Activated CD4-positive, alpha-beta T cell treated with anti-CD3 and anti-CD28 coated beads for 36 hours (primary cell): ENCODE results near the gene RPRD1B. TPM values are rescaled to one million over a fixed set of nuclear protein-coding genes. Genes with fewer than 3 reads are reported as not detected.
A peak's percentile ranks its signal among the peaks of the same experiment; 100 is the strongest.

Experiments used
- ATAC-seq: fragments of 200-7000 bp; cut with Tn5 transposase; one replicate; pipeline ENCODE4 v1.10.0; 2021; ENCODE audit warnings: mild to moderate bottlenecking, moderate library complexity
- CTCF ChIA-PET: fragments of 350-600 bp; sonication (Branson Sonifier 250); formaldehyde crosslinking; loops from one replicate; lab custom pipeline; 2021; ENCODE audit warnings: antibody characterized with exemption; lab: Charles Lee
- POLR2A ChIA-PET: fragments of 350-600 bp; sonication (Branson Sonifier 250); formaldehyde crosslinking; loops from one replicate; lab custom pipeline; 2021; ENCODE audit warnings: antibody characterized with exemption, inconsistent platforms; lab: Charles Lee
- DNase-seq: peaks from one replicate; pipeline ENCODE4 v3.0.0-alpha.2; 2020
- H3K27ac Mint-ChIP-seq: one replicate; pipeline ENCODE4 v1.8.0; 2021; ENCODE audit warnings: mixed read lengths
- H3K27me3 Mint-ChIP-seq: one replicate; pipeline ENCODE4 v1.8.0; 2021; ENCODE audit warnings: mixed read lengths
- H3K36me3 Mint-ChIP-seq: one replicate; pipeline ENCODE4 v1.8.0; 2021; ENCODE audit warnings: low read depth, mixed read lengths
- H3K4me1 Mint-ChIP-seq: one replicate; pipeline ENCODE4 v1.8.0; 2021; ENCODE audit warnings: mixed read lengths
- H3K4me3 Mint-ChIP-seq: one replicate; pipeline ENCODE4 v1.8.0; 2021; ENCODE audit warnings: mild to moderate bottlenecking, moderate library complexity, mixed read lengths
- H3K9me3 Mint-ChIP-seq: one replicate; pipeline ENCODE4 v1.8.0; 2021; ENCODE audit warnings: low read depth, mixed read lengths
- intact Hi-C, 2 experiments: fragments of 100-400 bp; cut with DNase I in 1 of 2; cut with micrococcal nuclease in 1 of 2; formaldehyde crosslinking; loops; one replicate each; pipeline versions ENCODE4 v1.14.2 to v1.15.1; 2022 to 2024; cut with DNase I, micrococcal nuclease
- total RNA-seq, 2 experiments: library from RNA; stranded (reverse); gene quantifications; one replicate each; pipeline ENCODE4 v1.2.3, GENCODE V29; 2021

RPRD1B gene
- total RNA-seq, 2 experiments from 2014 or later: 29.9 to 36.4 TPM

DNA sequence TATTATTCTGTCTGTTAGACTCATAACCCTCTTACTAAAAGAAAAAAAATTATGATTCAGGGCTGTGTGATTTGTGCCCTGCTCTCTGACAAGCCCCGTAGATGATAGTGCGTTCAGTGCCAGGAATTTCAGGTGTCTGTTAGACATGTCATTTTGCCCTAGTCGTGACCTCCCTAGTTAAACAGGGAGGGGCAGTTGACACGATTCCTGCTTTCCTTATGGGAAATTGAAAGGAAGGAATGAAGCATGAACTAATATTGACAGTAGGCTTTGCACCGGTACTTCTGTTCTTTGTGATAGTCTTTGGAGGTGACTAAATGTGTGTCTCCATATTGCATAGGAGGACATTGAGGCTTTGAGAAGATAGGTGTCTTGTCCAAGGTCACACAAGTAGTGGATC, 26.3 kb downstream of the RPRD1B start:
- intact Hi-C loops: loop anchor here in 1 of 2 experiments (10.0 kb wide), 1 partner anchor 495 kb away; no protein-coding TSS in a partner anchor

DNA sequence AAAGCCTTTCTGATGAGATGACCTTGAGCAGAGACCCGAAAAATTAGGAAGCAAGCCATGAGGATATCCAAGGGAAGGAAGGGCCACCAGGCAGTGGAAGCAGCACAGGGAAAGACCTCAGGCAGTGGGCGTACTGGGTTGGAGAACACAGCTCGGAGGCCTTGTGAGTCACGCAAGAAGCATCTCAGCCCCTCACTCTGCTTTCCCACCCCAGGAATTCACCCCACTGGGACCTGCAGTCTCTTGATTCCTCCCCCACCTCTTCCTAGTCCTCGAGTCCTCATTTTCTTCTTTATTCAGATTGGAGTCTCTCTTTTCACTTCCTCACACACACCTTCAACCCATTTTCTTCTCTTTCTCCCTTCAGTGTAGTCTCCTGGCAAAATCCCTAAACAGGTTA, 27.0 kb downstream of the RPRD1B start:
- Mint-ChIP-seq H3K9me3 (no peaks in the 10 kb centered on the region), H3K4me1 (peaks cover 22% of the 10 kb centered on the region), H3K4me3 (no peak overlapping the region), H3K27ac (no peak overlapping the region), H3K36me3 (peaks cover 38% of the 10 kb centered on the region), H3K27me3 (no peaks in the 10 kb centered on the region)
- POLR2A ChIA-PET: no interaction called here
- intact Hi-C loops: no loop called here
- CTCF ChIA-PET: interaction anchor here (0.9 to 7.4 kb wide), 5 partner anchors 8 to 161 kb away, joined by 3 to 51 read pairs (median 5); no protein-coding TSS in a partner anchor
- DNase-seq: no peak
- no peak for ATAC-seq

More for the DNA sequence above, 26.3 kb downstream of the RPRD1B start:
- CTCF ChIA-PET: interaction anchor here (0.6 to 7.4 kb wide), 4 partner anchors 15 to 161 kb away, joined by 3 to 51 read pairs (median 15); no protein-coding TSS in a partner anchor
- ATAC-seq: no peak
- H3K27me3 Mint-ChIP-seq: no peaks in the 10 kb centered on the region
- peaks cover 37% of the 10 kb centered on the region for H3K36me3 Mint-ChIP-seq
- H3K4me1 Mint-ChIP-seq: peaks cover 25% of the 10 kb centered on the region
- H3K9me3 Mint-ChIP-seq: no peaks in the 10 kb centered on the region
- POLR2A ChIA-PET: no interaction called here
- H3K27ac Mint-ChIP-seq: no peak overlapping the region
- DNase-seq: no peak
- H3K4me3 Mint-ChIP-seq: no peak overlapping the region

DNA sequence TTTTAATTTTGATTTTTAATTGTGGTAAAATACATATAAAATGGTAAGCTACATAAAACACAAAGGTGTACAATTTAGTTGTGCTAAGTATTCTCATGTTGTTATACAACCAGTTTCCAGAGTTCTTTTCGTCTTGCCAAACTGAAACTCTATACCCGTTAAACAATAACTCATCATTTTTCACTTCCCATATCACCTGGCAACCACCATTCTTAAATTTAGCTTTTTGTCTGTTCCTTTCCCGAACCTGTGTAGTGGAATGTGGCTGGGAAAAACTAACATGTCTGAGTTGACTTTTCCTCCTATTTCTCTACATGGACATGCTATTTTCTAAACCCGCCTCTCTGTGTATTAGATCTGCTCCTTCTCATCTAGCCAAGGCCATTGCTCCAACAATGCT, 27.6 kb downstream of the RPRD1B start:
- intact Hi-C loops: no loop called here
- no peaks in the 10 kb centered on the region for H3K27me3 Mint-ChIP-seq
- CTCF ChIA-PET: interaction anchor here (0.9 to 7.4 kb wide), 4 partner anchors 9 to 160 kb away, joined by 4 to 51 read pairs (median 5); no protein-coding TSS in a partner anchor
- POLR2A ChIA-PET: no interaction called here
- no peaks in the 10 kb centered on the region for H3K9me3 Mint-ChIP-seq
- peaks cover 43% of the 10 kb centered on the region for H3K36me3 Mint-ChIP-seq
- peaks cover 22% of the 10 kb centered on the region for H3K4me1 Mint-ChIP-seq
- no peak overlapping the region for H3K27ac Mint-ChIP-seq
- DNase-seq (no peak), ATAC-seq (no peak)
- H3K4me3 Mint-ChIP-seq: no peak overlapping the region

DNA sequence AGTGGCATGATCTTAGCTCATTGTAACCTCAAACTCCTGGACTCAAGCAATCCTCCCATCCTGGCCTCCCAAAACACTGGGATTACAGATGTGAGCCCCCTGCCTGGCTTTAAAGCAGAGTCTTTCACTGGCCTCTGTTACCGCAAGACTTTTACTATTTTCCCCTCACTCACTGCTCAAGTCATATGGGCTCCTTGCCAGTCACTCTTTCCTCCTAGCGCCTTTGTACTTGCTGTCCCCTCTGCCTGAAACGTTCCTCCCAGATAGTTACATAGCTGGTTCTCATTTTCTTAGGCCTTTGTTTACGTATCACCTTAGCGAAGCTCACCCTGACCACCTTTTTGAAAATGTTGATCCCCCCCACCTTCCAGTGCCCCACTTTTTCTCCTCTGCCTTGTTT, 29.3 kb downstream of the RPRD1B start:
- Mint-ChIP-seq H3K27ac (no peak overlapping the region), H3K4me1 (peaks cover 8% of the 10 kb centered on the region), H3K27me3 (no peaks in the 10 kb centered on the region), H3K36me3 (peaks cover 52% of the 10 kb centered on the region), H3K9me3 (no peaks in the 10 kb centered on the region), H3K4me3 (no peak overlapping the region)
- DNase-seq: no peak
- CTCF ChIA-PET: interaction anchor here (0.7 to 7.4 kb wide), 5 partner anchors 11 to 159 kb away, joined by 3 to 51 read pairs (median 3); no protein-coding TSS in a partner anchor
- POLR2A ChIA-PET: no interaction called here
- intact Hi-C loops: no loop called here
- no peak for ATAC-seq

DNA sequence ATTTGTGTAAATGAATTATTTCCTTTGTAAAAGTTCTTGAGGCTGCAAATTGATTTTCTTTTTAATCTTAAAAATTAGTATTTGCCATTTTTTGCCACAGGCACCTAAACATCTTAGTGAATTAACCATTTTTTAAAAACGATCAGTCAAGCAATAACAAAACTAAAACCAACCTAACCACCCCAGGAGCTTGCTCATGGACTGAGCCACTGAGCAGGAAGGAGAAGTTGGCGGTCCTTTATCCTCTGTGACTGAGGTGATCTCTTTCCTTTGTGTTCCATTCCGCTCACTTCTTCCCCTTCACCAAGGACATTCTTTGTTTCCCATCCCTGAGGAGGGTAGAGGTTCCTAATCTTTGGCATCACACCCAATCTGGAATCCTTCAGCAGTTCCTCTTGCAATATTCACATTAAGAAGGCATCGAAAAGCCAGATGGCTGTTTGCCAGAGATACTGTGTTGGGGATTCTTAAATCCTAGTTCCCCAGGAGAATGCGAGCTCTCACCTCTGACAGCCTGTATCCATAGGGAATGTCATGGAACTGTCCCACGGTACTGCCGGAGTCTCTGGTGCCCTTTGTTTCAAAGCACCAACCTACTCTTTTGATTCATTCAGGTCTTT, 30.5 kb downstream of the RPRD1B start:
- peaks cover 8% of the 10 kb centered on the region for H3K4me1 Mint-ChIP-seq
- H3K27ac Mint-ChIP-seq: no peak overlapping the region
- ATAC-seq (no peak), DNase-seq (no peak)
- H3K9me3 Mint-ChIP-seq: no peaks in the 10 kb centered on the region
- no peak overlapping the region for H3K4me3 Mint-ChIP-seq
- H3K27me3 Mint-ChIP-seq: no peaks in the 10 kb centered on the region
- POLR2A ChIA-PET: interaction anchor here (0.7 kb wide), 1 partner anchor 319 kb away, joined by 3 read pairs; no protein-coding TSS in a partner anchor
- intact Hi-C loops: no loop called here
- CTCF ChIA-PET: interaction anchor here (7.4 kb wide), 1 partner anchor 10 kb away, joined by 51 read pairs; no protein-coding TSS in a partner anchor
- H3K36me3 Mint-ChIP-seq: peaks cover 53% of the 10 kb centered on the region

DNA sequence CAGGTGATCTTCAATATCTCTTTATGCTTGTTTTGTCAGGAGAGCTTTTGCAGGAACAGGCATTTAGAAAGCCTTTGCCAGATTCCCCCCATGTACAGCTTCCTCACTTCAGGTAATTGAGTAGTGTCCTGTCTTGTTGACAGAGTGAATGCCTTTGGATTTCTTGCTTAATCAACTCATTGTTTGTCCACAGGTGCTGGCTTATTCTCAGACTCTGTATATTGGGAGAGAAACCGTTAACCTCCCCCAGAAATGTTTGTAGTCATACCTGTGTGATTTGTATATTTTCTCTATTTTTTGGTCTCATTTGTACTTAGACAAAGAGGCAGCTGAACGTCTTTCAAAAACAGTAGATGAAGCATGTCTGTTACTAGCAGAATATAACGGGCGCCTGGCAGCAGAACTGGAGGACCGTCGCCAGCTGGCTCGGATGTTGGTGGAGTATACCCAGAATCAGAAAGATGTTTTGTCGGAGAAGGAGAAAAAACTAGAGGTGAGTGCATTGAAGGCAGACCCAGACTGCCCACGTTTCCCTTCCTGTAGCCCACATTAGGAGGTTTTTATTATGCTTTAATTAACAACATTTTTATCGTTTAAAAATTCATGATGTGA, 32.3 kb downstream of the RPRD1B start:
- ChIA-PET POLR2A (no interaction called here), CTCF (interaction anchor here (0.6 to 1.5 kb wide), 3 partner anchors 8 to 22 kb away, joined by 3 to 5 read pairs (median 4); no protein-coding TSS in a partner anchor)
- peaks cover 48% of the 10 kb centered on the region for H3K36me3 Mint-ChIP-seq
- no peaks in the 10 kb centered on the region for H3K4me1 Mint-ChIP-seq
- no peaks in the 10 kb centered on the region for H3K27me3 Mint-ChIP-seq
- intact Hi-C loops: no loop called here
- no peaks in the 10 kb centered on the region for H3K9me3 Mint-ChIP-seq
- H3K4me3 Mint-ChIP-seq: no peak overlapping the region
- DNase-seq: no peak
- no peak overlapping the region for H3K27ac Mint-ChIP-seq
- no peak for ATAC-seq

DNA sequence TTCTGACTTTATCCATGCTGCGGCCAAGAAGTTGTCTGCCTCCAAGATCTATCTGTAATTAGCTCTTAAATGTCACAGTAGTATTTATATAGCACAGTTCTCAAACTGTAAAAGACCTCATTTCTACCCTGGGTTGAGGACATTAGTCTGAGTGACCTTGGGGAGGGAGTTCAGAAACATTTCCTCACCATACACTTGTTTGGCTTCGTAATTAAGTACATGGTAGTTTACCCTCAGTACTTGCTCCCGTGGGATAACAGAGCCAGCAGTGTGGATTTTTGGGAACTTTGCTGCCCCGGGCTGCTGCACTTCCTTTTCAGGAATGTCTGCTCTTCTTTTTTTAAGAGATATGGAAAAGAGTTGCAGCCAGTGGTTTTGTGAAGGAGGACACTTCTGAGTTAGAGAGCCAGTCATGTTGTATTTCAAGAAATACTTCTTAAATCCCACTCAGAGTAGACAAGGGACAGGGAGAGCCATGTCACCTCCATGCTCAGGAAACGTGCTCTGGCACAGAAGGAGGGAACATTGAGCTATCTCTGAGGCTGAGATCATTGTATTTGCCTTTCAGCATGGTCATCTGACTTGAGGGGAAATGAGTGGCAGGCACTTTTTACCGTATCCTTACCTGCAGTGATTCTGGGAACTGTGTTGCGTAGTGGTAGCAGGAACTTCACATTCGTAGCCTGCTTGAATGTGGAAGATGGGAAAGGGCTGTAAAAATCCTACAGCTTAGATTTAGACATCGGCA, 33.6 kb downstream of the RPRD1B start:
- DNase-seq (no peak), ATAC-seq (no peak)
- Mint-ChIP-seq H3K27me3 (no peaks in the 10 kb centered on the region), H3K27ac (no peak overlapping the region), H3K9me3 (no peaks in the 10 kb centered on the region), H3K4me1 (no peaks in the 10 kb centered on the region), H3K36me3 (peaks cover 57% of the 10 kb centered on the region), H3K4me3 (no peak overlapping the region)
- intact Hi-C loops: no loop called here
- CTCF ChIA-PET: interaction anchor here (0.7 to 1.7 kb wide), 5 partner anchors 9 to 154 kb away, joined by 3 to 5 read pairs (median 4); no protein-coding TSS in a partner anchor
- POLR2A ChIA-PET: no interaction called here

DNA sequence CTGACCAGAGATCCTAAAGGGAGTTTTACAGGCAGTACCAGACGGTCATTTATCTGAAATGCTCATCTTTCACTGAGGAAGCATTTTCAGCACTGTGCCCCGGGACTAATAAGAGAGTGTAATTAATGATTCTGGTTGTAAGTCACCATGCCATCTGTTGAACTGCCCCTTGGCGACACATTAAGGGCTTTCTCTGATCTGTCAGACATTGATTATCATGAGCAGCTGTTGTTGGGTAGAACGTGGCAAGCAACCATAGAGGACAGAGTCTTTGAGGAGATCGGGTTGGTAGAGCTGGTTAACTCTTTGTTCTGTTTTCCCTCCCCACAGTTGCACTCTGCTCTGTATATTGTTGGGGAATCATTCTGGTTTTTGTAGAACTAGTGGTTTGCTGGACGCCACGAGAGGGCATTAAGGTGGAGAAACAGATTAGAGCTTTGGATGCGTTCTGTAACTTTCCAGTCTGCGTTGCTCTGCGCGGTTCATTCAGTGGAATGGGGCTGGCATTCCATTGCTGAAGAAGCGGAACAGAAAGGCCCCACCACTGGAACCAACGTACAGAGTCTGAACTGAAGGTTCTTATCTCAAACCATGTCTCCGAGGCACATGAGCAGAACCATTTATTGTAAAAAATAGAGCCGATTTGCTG, 34.3 kb downstream of the RPRD1B start:
- intact Hi-C loops: no loop called here

DNA sequence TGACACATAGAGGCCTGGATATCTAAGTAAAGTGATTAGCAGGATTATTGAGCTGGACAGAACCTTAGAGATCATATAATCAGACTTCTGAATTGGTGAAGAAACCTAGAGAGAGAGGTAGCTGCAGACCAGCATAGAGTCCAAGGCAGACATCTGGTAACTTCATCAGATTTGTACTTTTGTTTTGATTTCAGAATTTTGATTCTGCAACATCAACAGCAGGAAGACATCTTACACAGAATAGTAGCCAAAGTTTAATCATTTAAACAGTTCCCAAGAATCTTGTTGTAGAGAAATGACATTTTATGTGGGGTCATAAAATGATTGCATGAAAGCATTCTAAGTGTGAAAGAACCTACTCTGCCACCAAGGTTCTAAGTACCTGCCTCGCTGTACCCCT, 39.4 kb downstream of the RPRD1B start:
- ChIA-PET CTCF (interaction anchor here (0.5 to 4.8 kb wide), 22 partner anchors 10 to 544 kb away, joined by 3 to 62 read pairs (median 4); no protein-coding TSS in a partner anchor), POLR2A (interaction anchor here (0.5 to 1.0 kb wide), 2 partner anchors 15 to 386 kb away, joined by 4 to 6 read pairs; no protein-coding TSS in a partner anchor)
- H3K27me3 Mint-ChIP-seq: no peaks in the 10 kb centered on the region
- no peaks in the 10 kb centered on the region for H3K9me3 Mint-ChIP-seq
- H3K36me3 Mint-ChIP-seq: peaks cover 51% of the 10 kb centered on the region
- no peak overlapping the region for H3K4me3 Mint-ChIP-seq
- ATAC-seq (no peak), DNase-seq (no peak)
- intact Hi-C loops: loop anchor here (1.0 to 5.0 kb wide), 3 partner anchors 92 to 148 kb away; partner anchors contain the start of gene TGM2 (in 2 of the 2)
- H3K4me1 Mint-ChIP-seq: peaks cover 12% of the 10 kb centered on the region
- H3K27ac Mint-ChIP-seq: no peak overlapping the region

More for the DNA sequence above, 34.3 kb downstream of the RPRD1B start:
- Mint-ChIP-seq H3K4me3 (no peak overlapping the region), H3K36me3 (peaks cover 63% of the 10 kb centered on the region), H3K27ac (no peak overlapping the region), H3K9me3 (no peaks in the 10 kb centered on the region), H3K4me1 (no peaks in the 10 kb centered on the region), H3K27me3 (no peaks in the 10 kb centered on the region)
- ChIA-PET POLR2A (interaction anchor here (0.6 kb wide), 1 partner anchor 236 kb away, joined by 3 read pairs; no protein-coding TSS in a partner anchor), CTCF (interaction anchor here (0.7 to 1.7 kb wide), 3 partner anchors 10 to 153 kb away, joined by 3 to 5 read pairs (median 4); no protein-coding TSS in a partner anchor)
- ATAC-seq (no peak), DNase-seq (no peak)

DNA sequence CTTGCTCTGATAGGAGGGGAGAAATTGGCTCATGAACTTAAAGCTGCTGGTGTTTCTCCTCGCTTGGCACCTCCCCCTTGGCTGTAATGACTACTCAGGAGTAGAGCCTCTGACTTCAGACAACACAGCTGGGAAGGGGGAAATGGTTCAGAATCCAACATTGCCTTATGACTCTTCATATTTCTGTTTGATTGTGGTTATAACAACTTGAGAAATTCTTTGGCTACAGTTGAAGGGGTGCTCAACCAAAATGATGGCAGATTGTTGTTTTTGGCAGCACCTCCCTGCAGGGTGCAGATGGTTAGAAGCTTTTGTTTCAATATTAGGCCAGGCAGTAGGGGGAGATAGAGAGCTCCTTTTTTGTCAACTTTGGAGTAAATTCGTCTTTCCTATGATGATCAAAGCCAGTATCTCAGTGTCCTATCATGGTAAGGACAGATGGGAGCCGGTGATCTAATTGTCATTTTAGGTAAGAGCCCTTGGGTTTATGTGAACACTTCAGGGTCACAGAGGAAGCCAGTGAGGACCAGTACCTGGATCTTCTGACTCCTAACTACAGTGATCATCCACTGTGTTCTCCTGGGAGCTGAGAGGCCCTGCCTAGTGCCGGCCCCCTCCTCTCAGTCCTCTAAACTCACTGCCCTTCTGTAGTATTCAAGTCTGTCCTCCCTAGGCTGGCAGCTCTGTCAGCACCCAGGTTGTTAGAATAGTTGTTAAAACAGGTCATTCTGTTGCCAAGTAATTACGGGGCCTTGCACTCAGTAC, 39.9 kb downstream of the RPRD1B start:
- H3K36me3 Mint-ChIP-seq: peaks cover 54% of the 10 kb centered on the region
- peak; percentile 28 for DNase-seq

More for the DNA sequence above, 39.9 kb downstream of the RPRD1B start:
- peak; percentile 83 for ATAC-seq
- H3K27me3 Mint-ChIP-seq: no peaks in the 10 kb centered on the region
- H3K9me3 Mint-ChIP-seq: no peaks in the 10 kb centered on the region
- ChIA-PET POLR2A (interaction anchor here (0.5 to 1.0 kb wide), 2 partner anchors 15 to 386 kb away, joined by 4 to 6 read pairs; no protein-coding TSS in a partner anchor), CTCF (interaction anchor here (0.5 to 4.8 kb wide), 22 partner anchors 10 to 545 kb away, joined by 3 to 62 read pairs (median 4); no protein-coding TSS in a partner anchor)
- no peak overlapping the region for H3K4me3 Mint-ChIP-seq
- intact Hi-C loops: loop anchor here (1.0 to 5.0 kb wide), 3 partner anchors 92 to 148 kb away; partner anchors contain the start of gene TGM2 (in 2 of the 2)
- H3K4me1 Mint-ChIP-seq: peaks cover 12% of the 10 kb centered on the region
- H3K27ac Mint-ChIP-seq: peak overlapping the region; percentile 47
